ENCODE measurements around the gene TMEM185B.
"Not testable (repeated sequence)": the region's sequence is repeated elsewhere in the genome, so short reads cannot be mapped to it uniquely, and the experiment has no call there.

Gene TMEM185B

GRCh38 chr2:120223034-120223912, at the start of gene TMEM185B:
Gene TMEM185B (minus strand): TSS chr2:120223400. CDS start chr2:120222976, 424 bp downstream.
- DNase-seq: peak; percentile 88 to 92

GRCh38 chr2:120271711-120272379, 48.6 kb upstream of the TMEM185B start:
- DNase-seq: no peak

- DNase-seq: no peak
These were observed 46.6 kb upstream of the TMEM185B start for GRCh38 chr2:120269816-120270215.

GRCh38 chr2:120269076-120269744, 46.0 kb upstream of the TMEM185B start:
- no peak for DNase-seq

- no peak for DNase-seq
These were observed 44.1 kb upstream of the TMEM185B start for GRCh38 chr2:120267348-120267747.

GRCh38 chr2:120265006-120265405, 41.8 kb upstream of the TMEM185B start:
- DNase-seq: peak; percentile 68 to 85

- peak; percentile 68 to 74 for DNase-seq
These were observed 39.7 kb upstream of the TMEM185B start for GRCh38 chr2:120262761-120263428.

- no peak for DNase-seq
These were observed 39.0 kb upstream of the TMEM185B start for GRCh38 chr2:120262150-120262549.

- DNase-seq: no peak
These were observed 38.3 kb upstream of the TMEM185B start for GRCh38 chr2:120261387-120262006.

GRCh38 chr2:120260736-120261135, 37.5 kb upstream of the TMEM185B start:
- DNase-seq: no peak

- DNase-seq: not testable (repeated sequence)
These were observed 36.7 kb upstream of the TMEM185B start for GRCh38 chr2:120259939-120260338.

- no peak for DNase-seq
These were observed 35.0 kb upstream of the TMEM185B start for GRCh38 chr2:120258196-120258595.

- DNase-seq: peak in 1 of 2 donors; percentile 45
These were observed 34.3 kb upstream of the TMEM185B start for GRCh38 chr2:120257522-120257921.

GRCh38 chr2:120256651-120257000, 33.4 kb upstream of the TMEM185B start:
- no peak for DNase-seq

GRCh38 chr2:120255986-120256650, 32.9 kb upstream of the TMEM185B start:
- DNase-seq: no peak

GRCh38 chr2:120255071-120255470, 31.9 kb upstream of the TMEM185B start:
- DNase-seq: no peak

GRCh38 chr2:120254178-120254577, 31.0 kb upstream of the TMEM185B start:
- DNase-seq: peak in 1 of 2 donors; percentile 25

- DNase-seq: peak; percentile 86 to 93
These were observed 30.1 kb upstream of the TMEM185B start for GRCh38 chr2:120253021-120253882.

- DNase-seq: peak; percentile 98
These were observed 29.2 kb upstream of the TMEM185B start, which contains the start of gene RALB for GRCh38 chr2:120252225-120253020. Gene RALB (plus strand): TSS chr2:120252852. CDS start chr2:120278665, 25,813 bp downstream.

- peak in 1 of 2 donors; percentile 74 for DNase-seq
These were observed 28.7 kb upstream of the TMEM185B start for GRCh38 chr2:120251880-120252224.

Measured in inflammatory macrophage treated with lipopolysaccharide for 1 hour (primary cell).